Measurements from ENCODE around the gene KIF19. TPM values are rescaled to one million over a fixed set of nuclear protein-coding genes. Genes with fewer than 3 reads are reported as not detected.

The KIF19 gene
- total and polyA plus RNA-seq, 10 of the 15 experiments (the other 5 are each of a cell fraction or from before 2014, with no cell fraction given) = 0.06 to 0.07 TPM; not detected in 8

- Histone ChIP-seq H3K27ac (ENCODE audit: control insufficient read depth, insufficient read depth) (no peak overlapping the region), H3K4me1 (ENCODE audit: control insufficient read depth, insufficient read depth, low read length) (no peaks in the 10 kb centered on the region), H3K79me2 (ENCODE audit: control insufficient read depth, insufficient read depth, low read length) (no peaks in the 10 kb centered on the region), H2AFZ (ENCODE audit: control insufficient read depth, low read depth, low read length) (no peak overlapping the region), H3K4me2 (ENCODE audit: control insufficient read depth, insufficient read depth) (no peak overlapping the region), H3K27me3 (replicated peaks in 1 of 2; ENCODE audit: control insufficient read depth in 2 of 2, insufficient read depth in 2 of 2, low read length in 1 of 2) (no peaks in the 10 kb centered on the region), H3K36me3 (ENCODE audit: control insufficient read depth in 2 of 2, insufficient read depth in 2 of 2, low read length in 1 of 2) (no peaks in the 10 kb centered on the region), H3K9me3 (replicated peaks; ENCODE audit: control insufficient read depth, insufficient read depth, low read length) (peaks cover 4% of the 10 kb centered on the region; the same call in 1 of the 3 replicates), H4K20me1 (ENCODE audit: control insufficient read depth, insufficient read depth) (no peaks in the 10 kb centered on the region; the same call in 1 of the 2 replicates), H3K4me3 (no peak overlapping the region), H3K9ac (ENCODE audit: control insufficient read depth, insufficient read depth, low read length) (no peak overlapping the region)
- WGBS (ENCODE audit: insufficient coverage, insufficient replicate concordance, low lambda C conversion rate, missing lambda C conversion rate) = 47% methylated on average over 7 of the region's 8 CpGs
- ChIA-PET RAD21 (ENCODE audit: unreplicated experiment) (interaction anchor here (0.9 to 1.7 kb wide), 2 partner anchors 64 to 65 kb away, joined by 3 read pairs; no protein-coding TSS in a partner anchor), SMC1A (ENCODE audit: uncharacterized antibody, unreplicated experiment) (interaction anchor here (0.7 kb wide), 1 partner anchor 60 kb away, joined by 3 read pairs; no protein-coding TSS in a partner anchor), CTCF (interaction anchor here (1.2 to 2.6 kb wide), 7 partner anchors 57 to 230 kb away, joined by 3 to 7 read pairs (median 4); no protein-coding TSS in a partner anchor), POLR2A (no interaction called here)
- DNase-seq (ENCODE audit: low read depth, low spot score) = no peak
- no peak for ATAC-seq
- TF ChIP-seq, protein P1, sequence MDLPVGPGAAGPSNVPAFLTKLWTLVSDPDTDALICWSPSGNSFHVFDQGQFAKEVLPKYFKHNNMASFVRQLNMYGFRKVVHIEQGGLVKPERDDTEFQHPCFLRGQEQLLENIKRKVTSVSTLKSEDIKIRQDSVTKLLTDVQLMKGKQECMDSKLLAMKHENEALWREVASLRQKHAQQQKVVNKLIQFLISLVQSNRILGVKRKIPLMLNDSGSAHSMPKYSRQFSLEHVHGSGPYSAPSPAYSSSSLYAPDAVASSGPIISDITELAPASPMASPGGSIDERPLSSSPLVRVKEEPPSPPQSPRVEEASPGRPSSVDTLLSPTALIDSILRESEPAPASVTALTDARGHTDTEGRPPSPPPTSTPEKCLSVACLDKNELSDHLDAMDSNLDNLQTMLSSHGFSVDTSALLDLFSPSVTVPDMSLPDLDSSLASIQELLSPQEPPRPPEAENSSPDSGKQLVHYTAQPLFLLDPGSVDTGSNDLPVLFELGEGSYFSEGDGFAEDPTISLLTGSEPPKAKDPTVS (IDR thresholded peaks at IDR 0.05; ENCODE audit: low read depth, low read length) = no peak
- FAIRE-seq = no peak
- intact Hi-C loops (cut with micrococcal nuclease; ENCODE audit: unreplicated experiment) = loop anchor here (5.0 kb wide), 2 partner anchors 229 to 299 kb away; partner anchors contain the start of gene CD300LB
- no TSS peak for BruUV-seq (replicated peaks)
- in situ Hi-C loops (cut with MboI) = no loop called here
Measured at GRCh38 chr17:74303305-74303704, 22.7 kb upstream of the KIF19 start.

DNA sequence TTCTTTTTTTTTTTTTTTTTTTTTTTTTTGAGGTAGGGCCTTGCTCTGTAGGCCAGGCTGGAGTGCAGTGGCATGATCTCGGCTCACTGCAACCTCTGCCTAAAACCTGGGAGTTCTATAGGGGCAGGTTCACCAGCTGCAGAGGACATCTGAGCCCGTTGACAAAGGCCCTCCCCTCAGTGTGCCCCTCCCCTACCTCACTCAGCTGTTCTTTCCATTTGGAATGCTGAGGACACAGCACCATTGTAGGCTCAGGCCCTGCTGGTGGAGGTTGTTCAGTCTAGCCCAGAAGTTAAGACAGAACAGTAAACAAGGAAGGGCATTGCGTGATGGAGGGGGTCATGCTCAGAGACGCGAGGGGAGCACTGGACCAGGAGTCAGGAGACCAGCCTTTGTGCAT is 21.8 kb upstream of the KIF19 start:
- Histone ChIP-seq H4K20me1 (ENCODE audit: control insufficient read depth, insufficient read depth) (no peaks in the 10 kb centered on the region; the same call in 1 of the 2 replicates), H3K4me2 (ENCODE audit: control insufficient read depth, insufficient read depth) (no peak overlapping the region), H3K27ac (ENCODE audit: control insufficient read depth, insufficient read depth) (no peak overlapping the region), H3K9me3 (replicated peaks; ENCODE audit: control insufficient read depth, insufficient read depth, low read length) (peaks cover 4% of the 10 kb centered on the region; the same call in 1 of the 3 replicates), H3K79me2 (ENCODE audit: control insufficient read depth, insufficient read depth, low read length) (no peaks in the 10 kb centered on the region), H3K27me3 (replicated peaks in 1 of 2; ENCODE audit: control insufficient read depth in 2 of 2, insufficient read depth in 2 of 2, low read length in 1 of 2) (no peaks in the 10 kb centered on the region), H3K9ac (ENCODE audit: control insufficient read depth, insufficient read depth, low read length) (no peak overlapping the region), H3K4me3 (no peak overlapping the region), H2AFZ (ENCODE audit: control insufficient read depth, low read depth, low read length) (no peak overlapping the region), H3K4me1 (ENCODE audit: control insufficient read depth, insufficient read depth, low read length) (no peaks in the 10 kb centered on the region), H3K36me3 (ENCODE audit: control insufficient read depth in 2 of 2, insufficient read depth in 2 of 2, low read length in 1 of 2) (no peaks in the 10 kb centered on the region)
- FAIRE-seq (no peak), ATAC-seq (no peak), DNase-seq (ENCODE audit: low read depth, low spot score) (no peak)
- in situ Hi-C loops (cut with MboI) = no loop called here
- ChIA-PET POLR2A (no interaction called here), CTCF (interaction anchor here (1.3 to 2.6 kb wide), 5 partner anchors 50 to 229 kb away, joined by 3 to 7 read pairs (median 4); no protein-coding TSS in a partner anchor), SMC1A (ENCODE audit: uncharacterized antibody, unreplicated experiment) (no interaction called here), RAD21 (ENCODE audit: unreplicated experiment) (interaction anchor here (0.9 to 1.7 kb wide), 2 partner anchors 64 to 65 kb away, joined by 3 read pairs; no protein-coding TSS in a partner anchor)
- no TSS peak for BruUV-seq (replicated peaks)
- 15% methylated on average over 5 of the region's 5 CpGs for WGBS (ENCODE audit: insufficient coverage, insufficient replicate concordance, low lambda C conversion rate, missing lambda C conversion rate)
- intact Hi-C loops (cut with micrococcal nuclease; ENCODE audit: unreplicated experiment) = loop anchor here (5.0 kb wide), 2 partner anchors 228 to 298 kb away; partner anchors contain the start of gene CD300LB
- no peak for TF ChIP-seq MEF2B (IDR thresholded peaks at IDR 0.05; ENCODE audit: partially characterized antibody, poor library complexity, severe bottlenecking)
- no peak for TF ChIP-seq PAX5 (IDR thresholded peaks at IDR 0.05; ENCODE audit: borderline replicate concordance, low read depth, low read length)
- TF ChIP-seq SIN3A (IDR thresholded peaks at IDR 0.05; ENCODE audit: low read depth, low read length) = no peak
- no peak for TF ChIP-seq TCF3 (IDR thresholded peaks at IDR 0.05; ENCODE audit: borderline replicate concordance, insufficient read depth, low read depth, low read length)
- TF ChIP-seq HCFC1 (IDR thresholded peaks at IDR 0.05; ENCODE audit: low read length) = no peak
- no peak for TF ChIP-seq SRF (IDR thresholded peaks at IDR 0.05; ENCODE audit: low read depth in 2 of 2, low read length in 2 of 2)
- TF ChIP-seq TCF7 (IDR thresholded peaks at IDR 0.05; ENCODE audit: borderline replicate concordance) = no peak
- TF ChIP-seq, protein P2, sequence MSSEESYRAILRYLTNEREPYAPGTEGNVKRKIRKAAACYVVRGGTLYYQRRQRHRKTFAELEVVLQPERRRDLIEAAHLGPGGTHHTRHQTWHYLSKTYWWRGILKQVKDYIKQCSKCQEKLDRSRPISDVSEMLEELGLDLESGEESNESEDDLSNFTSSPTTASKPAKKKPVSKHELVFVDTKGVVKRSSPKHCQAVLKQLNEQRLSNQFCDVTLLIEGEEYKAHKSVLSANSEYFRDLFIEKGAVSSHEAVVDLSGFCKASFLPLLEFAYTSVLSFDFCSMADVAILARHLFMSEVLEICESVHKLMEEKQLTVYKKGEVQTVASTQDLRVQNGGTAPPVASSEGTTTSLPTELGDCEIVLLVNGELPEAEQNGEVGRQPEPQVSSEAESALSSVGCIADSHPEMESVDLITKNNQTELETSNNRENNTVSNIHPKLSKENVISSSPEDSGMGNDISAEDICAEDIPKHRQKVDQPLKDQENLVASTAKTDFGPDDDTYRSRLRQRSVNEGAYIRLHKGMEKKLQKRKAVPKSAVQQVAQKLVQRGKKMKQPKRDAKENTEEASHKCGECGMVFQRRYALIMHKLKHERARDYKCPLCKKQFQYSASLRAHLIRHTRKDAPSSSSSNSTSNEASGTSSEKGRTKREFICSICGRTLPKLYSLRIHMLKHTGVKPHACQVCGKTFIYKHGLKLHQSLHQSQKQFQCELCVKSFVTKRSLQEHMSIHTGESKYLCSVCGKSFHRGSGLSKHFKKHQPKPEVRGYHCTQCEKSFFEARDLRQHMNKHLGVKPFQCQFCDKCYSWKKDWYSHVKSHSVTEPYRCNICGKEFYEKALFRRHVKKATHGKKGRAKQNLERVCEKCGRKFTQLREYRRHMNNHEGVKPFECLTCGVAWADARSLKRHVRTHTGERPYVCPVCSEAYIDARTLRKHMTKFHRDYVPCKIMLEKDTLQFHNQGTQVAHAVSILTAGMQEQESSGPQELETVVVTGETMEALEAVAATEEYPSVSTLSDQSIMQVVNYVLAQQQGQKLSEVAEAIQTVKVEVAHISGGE (CRISPR knock-in tag; IDR thresholded peaks at IDR 0.05) = no peak
